GM18502 (cell line): ENCODE data around the gene TBC1D24.
"Not testable (repeated sequence)": the region's sequence is repeated elsewhere in the genome, so short reads cannot be mapped to it uniquely, and the experiment has no call there.

Source experiments
- ATAC-seq: cut with Tn5 transposase; IDR thresholded peaks from one replicate; pipeline ENCODE4 v1.9.1; 2021; ENCODE audit warnings: mild to moderate bottlenecking; ENCODE audit not compliant: unreplicated experiment, poor library complexity

TBC1D24 gene

GRCh38 chr16:2529961-2530628, 55.2 kb downstream of the TBC1D24 start:
- ATAC-seq = no peak

GRCh38 chr16:2530629-2531318, 55.8 kb downstream of the TBC1D24 start:
- no peak for ATAC-seq

- ATAC-seq = no peak
Observed at GRCh38 chr16:2531371-2531695, 56.4 kb downstream of the TBC1D24 start, which contains the start of gene CEMP1. CEMP1 (minus strand) TSS chr16:2531408; CDS start chr16:2531073, 335 bp downstream.

DNA sequence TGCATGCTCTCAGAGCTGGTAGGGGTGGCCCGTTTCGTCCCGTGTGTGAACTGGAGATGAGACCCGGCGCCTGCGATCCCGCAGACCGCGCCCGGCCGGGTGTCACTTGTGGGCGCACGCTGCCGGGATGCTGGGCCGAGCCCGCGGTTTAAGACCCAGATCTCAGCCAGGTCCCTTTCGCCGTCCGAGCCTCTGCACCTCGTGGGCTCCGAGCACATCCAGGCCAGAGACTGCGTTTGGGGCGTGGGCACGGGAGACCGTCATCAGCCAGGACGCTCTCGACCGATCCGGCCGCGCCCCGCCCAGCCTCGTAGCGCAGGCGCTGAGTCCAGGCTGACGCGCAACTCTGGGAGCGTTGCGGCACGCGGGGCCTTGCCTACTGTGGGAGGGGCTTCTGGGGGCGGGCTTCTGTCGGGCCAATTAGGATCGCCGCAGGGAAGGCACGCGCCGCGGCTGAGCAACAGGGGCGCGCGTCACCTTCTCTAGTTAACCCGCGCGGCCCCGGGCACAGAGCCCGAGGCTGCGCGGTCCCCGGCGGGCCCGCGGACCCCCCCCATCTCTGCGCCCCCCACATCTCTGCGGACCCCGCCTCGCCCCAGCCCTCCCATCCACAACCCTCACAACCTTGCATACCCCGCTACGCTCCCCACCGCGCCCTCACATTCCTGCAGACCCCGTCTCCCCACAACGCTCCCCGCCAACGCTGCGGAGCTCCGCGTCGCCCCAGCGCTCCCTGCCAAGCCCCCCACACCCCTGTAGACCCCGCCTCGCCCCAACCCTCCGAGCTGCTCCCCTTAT, 57.0 kb downstream of the TBC1D24 start:
- peak; percentile 83 for ATAC-seq

- no peak for ATAC-seq
Observed at GRCh38 chr16:2532494-2533141, 57.7 kb downstream of the TBC1D24 start.

- ATAC-seq = not testable (repeated sequence)
Observed at GRCh38 chr16:2533142-2533755, 58.3 kb downstream of the TBC1D24 start.

DNA sequence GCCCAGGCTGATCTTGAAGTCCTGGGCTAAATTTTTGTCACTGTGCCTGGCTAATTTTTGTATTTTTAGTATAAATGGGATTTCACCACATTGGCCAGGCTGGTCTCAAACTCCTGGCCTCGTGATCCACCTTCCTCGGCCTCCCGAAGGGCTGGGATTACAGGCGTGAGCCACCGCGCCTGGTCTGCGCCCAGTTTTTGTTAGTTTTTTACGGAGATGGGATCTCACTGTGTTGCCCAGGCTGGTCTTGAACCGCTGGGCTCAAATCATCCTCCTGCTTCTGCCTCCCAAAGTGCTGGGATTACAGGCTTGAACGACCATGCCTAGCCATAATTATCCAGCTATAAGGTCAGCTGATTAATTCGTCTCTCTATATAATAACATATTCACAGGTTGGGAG, 59.0 kb downstream of the TBC1D24 start:
- ATAC-seq = no peak

DNA sequence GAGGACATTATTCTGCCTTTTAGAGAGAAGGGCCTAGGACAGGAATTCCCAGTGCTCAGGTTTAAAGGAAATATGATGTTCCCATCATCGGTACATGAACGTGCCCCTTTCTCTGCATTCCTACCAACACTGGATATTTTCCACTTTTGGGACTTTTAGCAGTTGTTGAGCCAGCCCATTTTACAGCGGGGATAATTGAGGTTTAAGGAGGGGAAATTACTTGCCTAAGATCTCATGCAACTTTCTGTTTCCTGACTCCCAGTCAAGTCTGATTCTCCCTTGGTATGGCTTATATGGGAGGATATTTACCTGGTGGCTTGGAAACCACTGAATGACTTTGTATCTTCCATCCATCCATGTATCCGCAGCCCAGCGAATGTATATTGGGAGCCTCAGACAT, 59.4 kb downstream of the TBC1D24 start:
- ATAC-seq = not testable (repeated sequence)

- ATAC-seq = no peak
Observed at GRCh38 chr16:2535625-2536013, 60.7 kb downstream of the TBC1D24 start.

DNA sequence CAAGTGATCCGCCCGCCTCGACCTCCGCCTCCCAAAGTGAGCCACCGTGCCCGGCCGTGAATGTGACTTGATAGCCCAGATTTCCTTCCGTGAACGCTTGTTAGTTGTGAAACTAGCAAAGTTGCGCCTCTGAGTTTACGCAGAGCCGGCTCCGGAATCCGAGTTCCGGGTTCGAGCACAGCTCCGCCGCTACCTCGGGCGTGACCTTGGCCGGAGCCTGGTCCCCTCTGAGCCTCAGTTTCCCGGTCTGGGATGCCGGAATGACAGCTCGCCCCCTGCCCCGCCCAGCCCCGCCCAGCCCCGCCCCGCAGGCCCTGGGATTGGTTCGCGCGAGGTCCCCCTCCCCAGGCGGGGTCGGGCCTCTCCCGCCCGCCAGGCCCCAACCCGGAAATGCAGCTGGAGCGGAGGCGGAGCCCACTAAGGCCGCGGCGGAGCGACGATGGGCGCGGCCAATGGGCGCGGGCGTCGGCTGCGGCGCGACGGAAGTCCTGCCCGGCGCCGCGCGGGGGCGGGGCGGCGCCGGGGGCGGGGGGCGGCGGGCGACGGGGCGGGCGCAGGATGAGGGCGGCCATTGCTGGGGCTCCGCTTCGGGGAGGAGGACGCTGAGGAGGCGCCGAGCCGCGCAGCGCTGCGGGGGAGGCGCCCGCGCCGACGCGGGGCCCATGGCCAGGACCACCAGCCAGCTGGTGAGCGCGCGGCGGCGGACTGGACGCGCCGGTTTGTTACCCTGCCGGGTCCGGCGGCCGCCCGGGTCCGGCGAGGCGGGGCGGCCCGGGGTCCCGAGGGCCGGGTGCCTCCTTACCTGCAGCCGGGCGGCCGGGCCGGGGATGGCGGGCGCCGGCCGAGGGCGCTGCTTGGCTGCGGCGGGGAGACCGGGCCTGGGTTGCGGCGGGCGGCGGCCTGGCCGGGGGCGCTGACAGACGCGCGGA, 62.8 kb downstream of the TBC1D24 start, which contains the start of gene PDPK1:
TSS of gene PDPK1 (plus strand) at position 571 of the 929 bp plus-strand sequence. CDS start at position 663, 92 bp downstream.
- peak; percentile 86 for ATAC-seq

DNA sequence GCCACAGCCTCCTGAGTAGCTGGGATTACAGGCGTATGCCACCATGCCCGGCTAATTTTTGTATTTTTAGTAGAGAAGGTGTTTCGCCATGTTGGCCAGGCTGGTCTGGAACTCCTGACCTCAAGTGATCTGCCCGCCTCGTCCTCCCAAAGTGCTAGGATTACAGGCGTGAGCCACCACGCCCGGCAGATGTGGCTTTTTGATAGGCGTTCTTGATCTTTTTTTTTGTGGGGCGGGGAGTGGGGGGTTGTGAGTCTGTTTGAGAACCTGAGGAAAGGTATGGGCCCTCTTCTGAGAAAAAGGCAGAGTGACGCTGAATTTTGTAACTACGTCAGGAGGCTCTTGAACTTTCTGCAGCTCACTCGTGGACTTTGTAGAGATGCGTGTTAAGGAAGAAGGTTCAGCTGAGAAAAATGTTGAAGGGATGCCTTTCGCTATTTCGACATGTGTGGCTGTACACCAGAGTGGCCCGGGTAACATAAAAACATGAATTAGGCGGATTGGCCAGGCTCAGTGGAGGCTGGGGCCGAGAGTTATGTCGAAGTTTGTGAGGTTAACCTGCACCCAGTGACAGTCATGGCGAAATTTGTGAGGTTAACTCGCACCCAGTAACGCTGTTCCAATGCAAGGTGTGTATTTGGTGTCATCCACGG, 64.4 kb downstream of the TBC1D24 start:
- ATAC-seq = not testable (repeated sequence)

DNA sequence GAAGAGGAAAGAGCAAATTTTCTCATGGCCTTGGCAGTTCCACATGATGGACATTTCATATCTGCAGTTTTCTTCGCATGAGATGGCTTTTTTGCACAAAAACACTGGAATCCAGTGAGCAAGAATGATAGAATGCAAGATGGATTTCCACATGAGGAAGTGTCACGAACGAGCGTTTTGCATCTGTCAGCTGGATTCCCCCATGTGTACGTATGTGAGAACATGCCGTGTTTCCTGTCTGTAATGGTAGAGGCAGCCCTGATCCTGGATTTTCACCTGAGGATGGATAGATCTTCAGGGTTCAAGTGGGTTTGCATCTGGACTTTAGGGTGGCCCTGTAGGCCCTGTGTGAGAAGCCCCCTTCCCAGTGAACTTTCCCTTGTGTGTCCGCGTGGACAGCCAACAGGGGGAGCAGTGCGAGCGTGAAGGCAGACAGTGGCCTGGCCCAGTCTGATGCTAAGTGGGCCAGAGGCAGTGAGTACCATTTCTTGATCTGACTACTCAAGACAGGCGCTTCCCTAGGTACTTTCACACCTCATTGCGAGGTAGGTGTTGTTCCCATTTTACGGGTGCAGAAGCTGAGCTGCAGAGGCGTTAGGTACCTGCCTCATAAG, 65.0 kb downstream of the TBC1D24 start:
- ATAC-seq = not testable (repeated sequence)

DNA sequence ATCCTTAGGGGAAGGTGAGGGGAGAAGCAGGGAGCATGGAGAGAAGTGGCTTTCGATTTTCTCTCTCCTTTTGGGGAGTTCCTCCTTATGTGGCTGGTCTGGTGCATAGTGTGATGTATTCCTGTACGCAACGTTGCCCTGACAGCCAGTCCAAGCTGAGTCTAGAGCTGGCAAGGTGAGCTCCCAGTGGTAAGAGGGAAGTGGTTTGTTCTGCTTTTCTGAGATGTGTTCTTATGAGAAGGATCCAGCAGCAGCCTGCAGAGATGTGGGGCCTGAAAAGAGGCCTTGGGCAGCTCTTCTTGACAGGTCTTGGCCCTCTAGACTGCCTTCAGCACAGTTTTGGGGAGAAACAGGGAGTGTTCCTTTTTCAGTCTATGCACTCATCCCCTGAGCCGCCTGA, 66.0 kb downstream of the TBC1D24 start:
- not testable (repeated sequence) for ATAC-seq

DNA sequence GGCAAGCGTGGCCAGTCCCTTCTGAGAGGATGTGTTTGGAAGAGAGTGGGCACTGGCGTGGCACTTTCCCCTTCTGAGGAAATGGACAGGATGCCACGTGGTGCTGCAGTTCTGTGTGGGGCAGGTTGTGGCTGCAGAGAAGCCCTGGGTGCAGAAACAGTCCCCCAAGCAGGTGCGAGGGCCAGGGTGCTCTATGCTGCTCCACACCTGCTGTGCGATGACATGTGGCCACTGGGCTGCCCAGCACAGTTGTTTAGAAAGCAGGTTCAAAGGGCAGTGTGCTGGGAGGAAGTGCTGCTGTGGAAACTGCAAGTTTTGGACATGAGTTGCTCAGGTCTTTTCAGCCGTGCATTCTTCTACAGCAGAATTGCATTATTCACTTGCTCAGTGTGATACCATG, 66.5 kb downstream of the TBC1D24 start:
- ATAC-seq = not testable (repeated sequence)

- not testable (repeated sequence) for ATAC-seq
Observed at GRCh38 chr16:2543771-2544170, 68.8 kb downstream of the TBC1D24 start.

DNA sequence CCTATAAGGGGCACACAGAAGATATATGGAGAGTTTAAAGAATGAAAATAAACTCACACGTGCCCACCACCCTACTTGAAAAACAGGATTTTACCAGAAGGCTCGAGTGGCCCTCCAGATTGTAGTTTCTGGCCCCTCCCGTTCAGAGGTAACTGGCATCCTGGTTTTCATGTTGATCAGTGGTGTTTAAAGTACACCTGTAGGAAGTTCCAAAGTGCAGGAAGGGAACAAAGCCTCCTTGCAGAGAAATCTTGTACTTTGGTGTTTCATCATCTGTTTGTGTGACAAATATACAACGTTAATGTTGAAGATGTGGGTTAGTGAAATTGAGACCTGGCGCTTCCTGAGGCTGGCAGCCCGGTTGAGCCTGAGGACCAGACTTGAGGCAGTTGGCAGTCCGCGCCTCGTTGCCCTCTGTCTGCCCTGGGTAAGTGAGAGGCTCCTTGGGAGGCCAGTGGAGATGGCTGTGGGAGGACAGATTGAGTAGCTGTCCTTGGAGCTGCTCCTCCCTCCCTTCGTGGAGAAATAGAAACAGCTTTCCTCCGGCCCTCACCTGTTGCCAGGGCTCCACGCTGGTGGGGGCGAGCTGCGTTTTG, 75.5 kb downstream of the TBC1D24 start:
- not testable (repeated sequence) for ATAC-seq

GRCh38 chr16:2551420-2551889, 76.5 kb downstream of the TBC1D24 start:
- ATAC-seq = not testable (repeated sequence)
